ENCODE results near the gene KCNIP4. TPM values are rescaled to one million over a fixed set of nuclear protein-coding genes. Genes with fewer than 3 reads are reported as not detected.

KCNIP4 gene
- total and polyA plus RNA-seq, 2 of the 4 experiments (the other 2 are of a cell fraction): not detected

GRCh38 chr4:21752616-21753015 is 196.0 kb downstream of the KCNIP4 start:
- dilution Hi-C loops (cut with HindIII; ENCODE audit: low sequenced_read_pairs, unreplicated experiment) (no loop called here), intact Hi-C loops (cut with micrococcal nuclease) (no loop called here), in situ Hi-C loops (cut with MboI; ENCODE audit: low sequenced_read_pairs) (loop anchor here (25.0 kb wide), 1 partner anchor 240 kb away; no protein-coding TSS in a partner anchor)
- H3K9me1 ChIP-seq (ENCODE audit: insufficient read depth, low read length): no peaks in the 10 kb centered on the region
- no peaks in the 10 kb centered on the region for H3K4me1 ChIP-seq (ENCODE audit: control insufficient read depth, insufficient read depth, low read length)
- H3K79me1 ChIP-seq (ENCODE audit: low read depth in 1 of 2, low read length in 2 of 2): no peaks in the 10 kb centered on the region
- no peaks in the 10 kb centered on the region for H3K36me3 ChIP-seq (ENCODE audit: control insufficient read depth, insufficient read depth, low read length)
- H2BK5ac ChIP-seq (ENCODE audit: low read depth, low read length, poor library complexity, severe bottlenecking): no peak overlapping the region
- no peak overlapping the region for H2AK9ac ChIP-seq (replicated peaks; ENCODE audit: low read depth, low read length, poor library complexity)
- no peak overlapping the region for H4K91ac ChIP-seq (ENCODE audit: insufficient read depth, low read depth, low read length)
- DNase-seq: no peak
- no TSS peak for BruUV-seq (replicated peaks)
- H3K4ac ChIP-seq (ENCODE audit: low read depth, low read length): no peak overlapping the region
- no peaks in the 10 kb centered on the region for H3K27me3 ChIP-seq (ENCODE audit: control insufficient read depth, insufficient read depth, low read length)
- no peak overlapping the region for H2BK20ac ChIP-seq (ENCODE audit: low read depth, low read length)
- H4K20me1 ChIP-seq (ENCODE audit: insufficient read depth, low read length): no peaks in the 10 kb centered on the region
- no peak overlapping the region for H3K18ac ChIP-seq (ENCODE audit: low read depth, low read length)
- H2BK120ac ChIP-seq (ENCODE audit: low read depth, low read length): no peak overlapping the region
- no peak overlapping the region for H3K9ac ChIP-seq (ENCODE audit: low read depth, low read length)
- H3K9me3 ChIP-seq (ENCODE audit: control insufficient read depth, insufficient read depth, low read length): no peaks in the 10 kb centered on the region
- H3K14ac ChIP-seq (replicated peaks; ENCODE audit: low read depth, low read length): no peak overlapping the region
- H3K27ac ChIP-seq (ENCODE audit: insufficient read depth, low read length): no peak overlapping the region
- ChIA-PET POLR2A (ENCODE audit: unreplicated experiment) (no interaction called here), CTCF (interaction anchor here (3.2 kb wide), 1 partner anchor 12 kb away, joined by 13 read pairs; no protein-coding TSS in a partner anchor)
- H3K23ac ChIP-seq (ENCODE audit: low read depth, low read length): no peak overlapping the region
- H2AK5ac ChIP-seq (ENCODE audit: low read depth, low read length): no peak overlapping the region
- ATAC-seq (ENCODE audit: low read depth): no peak
- no peak overlapping the region for H3K56ac ChIP-seq (ENCODE audit: extremely low read depth, insufficient read depth, low read length)
- no peak overlapping the region for H2BK15ac ChIP-seq (ENCODE audit: low read depth, low read length)
- H3K4me3 ChIP-seq (ENCODE audit: insufficient read depth, low read depth, low read length): no peak overlapping the region
- H4K5ac ChIP-seq (ENCODE audit: low read depth, low read length): no peak overlapping the region
- H2AFZ ChIP-seq (replicated peaks; ENCODE audit: low read length, poor library complexity): no peak overlapping the region
- no peak overlapping the region for H3K4me2 ChIP-seq (ENCODE audit: low read depth, low read length)
- TF ChIP-seq POLR2A (IDR thresholded peaks at IDR 0.05; ENCODE audit: low read depth, low read length): no peak
- TF ChIP-seq USF2 (IDR thresholded peaks at IDR 0.05; ENCODE audit: low read depth, low read length): no peak
- TF ChIP-seq CTCF (conservative IDR thresholded peaks at IDR 0.05; ENCODE audit: low read depth, low read length): no peak
- TF ChIP-seq BHLHE40 (IDR thresholded peaks at IDR 0.05; ENCODE audit: low read depth, low read length): no peak
- no peak overlapping the region for H4K8ac ChIP-seq (ENCODE audit: low read depth in 2 of 2, low read length in 2 of 2)
